NOMO-1 treated with dmso at 0.1 percent for 144 hours (cell line): ENCODE data around the gene PALLD.
"Not testable (repeated sequence)": the region's sequence is repeated elsewhere in the genome, so short reads cannot be mapped to it uniquely, and the experiment has no call there.

Experiments
- DNase-seq: peaks from one replicate; lab custom pipeline; 2025; ENCODE audit not compliant: unreplicated experiment; lab: John Stamatoyannopoulos, UW

Gene PALLD

GRCh38 chr4:168696280-168696679 is 199.4 kb downstream of the PALLD start:
- DNase-seq: no peak

- no peak for DNase-seq
These were observed 200.0 kb downstream of the PALLD start for GRCh38 chr4:168696826-168697225.

GRCh38 chr4:168699224-168699878 is 202.5 kb downstream of the PALLD start:
- DNase-seq: no peak

- no peak for DNase-seq
These were observed 204.2 kb downstream of the PALLD start for GRCh38 chr4:168701061-168701460.

DNA sequence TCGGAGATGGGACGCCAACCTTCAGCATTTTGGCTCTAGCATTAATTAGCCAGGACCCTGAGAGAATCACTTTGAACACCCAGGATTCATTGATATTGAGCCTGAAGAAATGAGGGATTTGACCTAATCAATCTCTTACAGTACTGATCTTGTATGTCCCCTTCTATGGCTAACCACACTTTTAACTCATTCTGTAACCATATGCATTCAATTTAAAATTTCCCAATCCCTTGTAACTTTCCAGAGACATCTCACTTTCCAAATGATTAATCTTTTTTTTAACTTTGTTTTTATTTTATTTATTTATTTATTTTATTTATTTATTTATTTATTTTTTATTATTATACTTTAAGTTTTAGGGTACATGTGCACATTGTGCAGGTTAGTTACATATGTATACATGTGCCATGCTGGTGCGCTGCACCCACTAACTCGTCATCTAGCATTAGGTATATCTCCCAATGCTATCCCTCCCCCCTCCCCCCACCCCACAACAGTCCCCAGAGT is 205.8 kb downstream of the PALLD start:
- DNase-seq: not testable (repeated sequence)

- DNase-seq: no peak
These were observed 208.3 kb downstream of the PALLD start for GRCh38 chr4:168705121-168705520.

- DNase-seq: no peak
These were observed 210.4 kb downstream of the PALLD start for GRCh38 chr4:168707205-168707604.

- no peak for DNase-seq
These were observed 211.3 kb downstream of the PALLD start for GRCh38 chr4:168708108-168708507.

DNA sequence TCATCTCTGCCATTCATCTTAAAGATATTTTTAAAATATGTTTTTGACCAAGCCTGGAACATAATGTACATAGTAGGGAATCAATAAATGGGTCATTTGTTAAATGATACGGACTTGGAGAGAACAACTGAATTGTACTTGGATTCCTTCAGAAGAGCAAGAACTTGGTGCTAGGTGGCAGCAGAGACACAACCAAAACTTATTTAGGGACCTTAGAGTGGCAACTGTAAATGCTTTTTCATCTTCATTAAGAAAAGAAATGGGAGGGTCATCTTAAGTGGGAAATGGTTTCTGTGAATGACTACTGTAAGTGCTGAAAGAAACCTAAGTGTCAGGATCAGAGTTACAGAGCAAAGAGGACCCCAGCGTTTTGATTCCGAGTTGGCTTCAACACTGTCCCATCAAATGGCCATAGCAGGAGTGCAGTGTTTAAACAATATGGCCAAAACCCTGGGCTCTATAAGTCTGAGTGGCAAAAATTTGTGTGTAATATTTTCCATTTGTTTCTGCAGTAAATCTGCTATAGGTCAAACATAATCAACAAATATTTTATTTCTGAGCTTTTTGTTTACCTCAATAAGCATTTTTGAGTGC is 213.6 kb downstream of the PALLD start:
- peak; percentile 36 for DNase-seq

GRCh38 chr4:168711197-168712140 is 214.6 kb downstream of the PALLD start:
- no peak for DNase-seq

DNA sequence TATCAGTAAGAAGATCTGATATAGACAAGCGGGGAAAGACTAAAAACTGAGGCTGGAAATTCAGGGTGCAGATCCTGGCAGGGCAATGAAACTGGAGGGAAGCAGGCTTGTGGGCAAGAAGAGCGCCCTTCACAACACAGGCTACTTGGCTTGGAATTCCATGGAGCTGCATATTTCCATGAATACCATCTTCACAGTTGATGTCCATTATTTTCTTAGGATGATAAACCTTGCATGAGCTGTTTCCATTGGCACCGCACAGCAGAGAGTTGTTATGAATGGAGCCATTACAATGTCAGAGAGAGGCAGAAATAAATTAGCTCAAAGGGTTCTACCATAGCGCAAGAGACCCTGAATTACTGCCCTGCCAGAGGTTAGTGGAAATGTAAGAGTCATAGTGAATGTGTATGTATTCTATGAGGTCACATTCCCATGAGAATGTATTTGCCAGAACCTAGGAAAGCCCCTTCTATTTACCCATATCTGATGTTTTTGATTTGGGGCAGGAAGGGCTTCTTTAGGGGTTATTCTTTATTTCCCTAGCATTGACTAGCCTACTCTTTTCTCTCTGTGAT is 215.6 kb downstream of the PALLD start:
- no peak for DNase-seq

DNA sequence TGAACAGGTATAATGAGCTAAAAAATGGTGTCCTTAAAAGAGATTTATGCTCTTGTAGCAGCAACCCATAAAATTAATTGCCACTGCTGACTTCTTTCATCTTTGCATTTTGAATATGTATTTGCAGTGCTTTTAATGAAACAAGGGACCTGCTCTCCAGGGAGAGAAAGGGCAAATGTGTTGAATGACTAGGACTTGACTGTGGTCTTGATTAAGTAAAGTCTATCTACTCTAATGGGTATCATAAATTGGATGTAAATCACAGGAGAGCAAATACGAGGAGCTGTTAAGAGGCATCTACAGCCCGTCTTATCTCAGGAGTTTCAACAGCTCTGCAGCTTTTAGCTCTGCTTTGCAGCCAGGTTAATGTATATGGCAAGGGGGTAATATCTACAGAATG is 216.4 kb downstream of the PALLD start:
- no peak for DNase-seq

GRCh38 chr4:168715896-168716295 is 219.0 kb downstream of the PALLD start:
- DNase-seq: no peak

DNA sequence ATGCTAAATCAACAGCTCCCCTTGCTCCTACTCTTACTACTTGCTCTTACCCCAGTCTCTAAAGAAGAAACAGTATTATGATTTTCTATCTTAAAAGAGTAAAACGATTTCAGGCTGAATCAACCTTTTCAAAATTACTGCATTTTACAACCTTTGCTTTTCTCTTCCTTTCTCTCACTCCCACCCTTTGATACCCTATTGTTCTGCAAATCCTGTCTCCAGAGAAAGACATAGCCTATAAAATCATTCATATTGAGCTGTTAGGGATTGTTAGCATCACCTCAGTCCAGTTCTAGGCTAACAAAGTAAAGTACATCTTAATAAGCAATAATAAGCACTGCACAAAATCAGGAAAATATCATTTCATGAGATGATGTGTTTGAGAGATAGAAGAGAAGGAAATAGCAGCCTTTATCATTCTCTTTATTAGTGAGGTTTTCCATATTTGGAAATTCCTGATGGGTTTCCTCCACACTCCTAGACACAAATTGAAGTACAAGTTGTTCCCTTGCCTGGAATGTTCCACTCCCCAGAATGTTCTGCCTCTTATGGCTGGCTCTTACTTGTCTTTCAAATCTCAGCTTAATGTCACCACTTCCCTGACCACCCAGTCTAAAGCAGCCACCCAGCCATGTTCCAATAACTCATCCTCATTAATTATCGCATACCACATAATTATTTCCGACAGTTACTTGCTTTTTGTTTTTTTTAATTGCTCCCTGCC is 219.7 kb downstream of the PALLD start:
- no peak for DNase-seq

- no peak for DNase-seq
These were observed 221.0 kb downstream of the PALLD start for GRCh38 chr4:168717847-168718246.

GRCh38 chr4:168719725-168720124 is 222.9 kb downstream of the PALLD start:
- DNase-seq: no peak

DNA sequence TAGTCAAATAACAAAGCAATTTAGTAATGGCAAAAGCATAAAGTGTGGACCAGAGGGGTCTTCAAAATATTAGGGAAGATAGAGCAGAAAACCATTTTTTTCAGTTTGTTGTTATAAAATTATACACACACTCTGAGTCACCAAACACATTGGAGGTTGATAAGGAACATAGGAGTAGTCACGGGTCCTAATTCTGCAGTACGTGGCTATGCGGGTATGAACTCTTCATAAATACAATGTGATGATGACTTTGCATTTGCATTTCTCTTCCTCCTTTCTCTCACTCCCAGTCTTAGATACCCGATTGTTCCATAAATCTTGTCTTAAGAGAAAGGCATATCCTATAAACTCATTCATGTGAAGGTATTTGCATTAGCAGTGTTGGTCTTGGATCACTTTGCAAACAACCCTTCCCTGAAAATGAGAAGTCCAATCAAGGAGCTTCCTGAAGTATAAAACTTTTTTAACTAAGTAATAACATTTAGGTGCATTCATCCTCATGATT is 223.6 kb downstream of the PALLD start:
- DNase-seq: no peak

GRCh38 chr4:168722391-168722790 is 225.5 kb downstream of the PALLD start:
- no peak for DNase-seq

- no peak for DNase-seq
These were observed 226.2 kb downstream of the PALLD start for GRCh38 chr4:168723020-168723419.

GRCh38 chr4:168723569-168723968 is 226.7 kb downstream of the PALLD start:
- DNase-seq: no peak
